GM20431 (cell line): ENCODE measurements around the gene ATXN10.
"Not testable (repeated sequence)": the region's sequence is repeated elsewhere in the genome, so short reads cannot be mapped to it uniquely, and the experiment has no call there.

Experiments
- in situ Hi-C: fragments of 300-500 bp; cut with MseI, MboI; formaldehyde crosslinking; loops from one replicate; pipeline ENCODE4 v1.15.0; 2020; ENCODE audit warnings: low sequenced_read_pairs; ENCODE audit not compliant: unreplicated experiment

The ATXN10 gene

GRCh38 chr22:45671783-45672563, at the start of gene ATXN10:
ATXN10 (plus strand) TSS chr22:45671834; CDS start chr22:45672064, 230 bp downstream.
- in situ Hi-C loops = no loop called here

GRCh38 chr22:45621836-45622600, 49.6 kb upstream of the ATXN10 start:
- in situ Hi-C loops = no loop called here

GRCh38 chr22:45623464-45624145, 48.0 kb upstream of the ATXN10 start:
- in situ Hi-C loops = not testable (repeated sequence)

- in situ Hi-C loops = no loop called here
Measured at GRCh38 chr22:45626198-45626651, 45.4 kb upstream of the ATXN10 start.

GRCh38 chr22:45627489-45628233, 44.0 kb upstream of the ATXN10 start:
- in situ Hi-C loops = no loop called here

GRCh38 chr22:45628515-45628914, 43.1 kb upstream of the ATXN10 start:
- in situ Hi-C loops = no loop called here

GRCh38 chr22:45629469-45630089, 42.1 kb upstream of the ATXN10 start:
- in situ Hi-C loops = no loop called here

GRCh38 chr22:45630436-45630835, 41.2 kb upstream of the ATXN10 start:
- in situ Hi-C loops = no loop called here

- in situ Hi-C loops = no loop called here
Measured at GRCh38 chr22:45631140-45631840, 40.3 kb upstream of the ATXN10 start.

- in situ Hi-C loops = no loop called here
Measured at GRCh38 chr22:45631841-45632238, 39.8 kb upstream of the ATXN10 start.

GRCh38 chr22:45632791-45633515, 38.7 kb upstream of the ATXN10 start:
- in situ Hi-C loops = no loop called here

GRCh38 chr22:45636683-45637082, 35.0 kb upstream of the ATXN10 start:
- in situ Hi-C loops = no loop called here

- in situ Hi-C loops = no loop called here
Measured at GRCh38 chr22:45638197-45638596, 33.4 kb upstream of the ATXN10 start.

GRCh38 chr22:45638834-45639746, 32.5 kb upstream of the ATXN10 start:
- in situ Hi-C loops = no loop called here

GRCh38 chr22:45639747-45640102, 31.9 kb upstream of the ATXN10 start:
- in situ Hi-C loops = no loop called here

GRCh38 chr22:45640291-45640940, 31.2 kb upstream of the ATXN10 start:
- in situ Hi-C loops = no loop called here
